ENCODE data around the gene EIF4E2. TPM values are rescaled to one million over a fixed set of nuclear protein-coding genes. Genes with fewer than 3 reads are reported as not detected.

EIF4E2 gene
- total RNA-seq, 1 donor from 2014 or later, result 17.9 TPM

GRCh38 chr2:232541195-232541960 lies 9.1 kb upstream of the EIF4E2 start:
- H3K27me3 ChIP-seq, result peaks cover 3% of the 10 kb centered on the region
- H3K27ac ChIP-seq, result no peak overlapping the region
- H3K9me3 ChIP-seq, result peaks cover 1% of the 10 kb centered on the region
- no peak overlapping the region for H3K4me3 ChIP-seq
- TF ChIP-seq POLR2AphosphoS5 (IDR thresholded peaks at IDR 0.05; ENCODE audit: insufficient read depth in 1 of 2, low read depth in 1 of 2) (no peak), CTCF (IDR thresholded peaks at IDR 0.05) (no peak), POLR2A (IDR thresholded peaks at IDR 0.05) (no peak)
- intact Hi-C loops (cut with DNase I), result no loop called here
- H3K36me3 ChIP-seq, result no peaks in the 10 kb centered on the region
- no peaks in the 10 kb centered on the region for H3K4me1 ChIP-seq
- no peak for DNase-seq (ENCODE audit: extremely low spot score in 2 of 2)

GRCh38 chr2:232541961-232542714 lies 8.4 kb upstream of the EIF4E2 start:
- intact Hi-C loops (cut with DNase I), result no loop called here
- no peak overlapping the region for H3K27ac ChIP-seq
- H3K27me3 ChIP-seq, result peaks cover 3% of the 10 kb centered on the region
- TF ChIP-seq CTCF (IDR thresholded peaks at IDR 0.05), result no peak
- H3K36me3 ChIP-seq, result no peaks in the 10 kb centered on the region
- H3K4me1 ChIP-seq, result no peaks in the 10 kb centered on the region
- H3K9me3 ChIP-seq, result no peaks in the 10 kb centered on the region
- no peak overlapping the region for H3K4me3 ChIP-seq
- no peak for DNase-seq (ENCODE audit: extremely low spot score in 2 of 2)

GRCh38 chr2:232542715-232543467 lies 7.6 kb upstream of the EIF4E2 start:
- H3K4me3 ChIP-seq, result no peak overlapping the region
- H3K27ac ChIP-seq, result no peak overlapping the region
- H3K4me1 ChIP-seq, result no peaks in the 10 kb centered on the region
- intact Hi-C loops (cut with DNase I), result no loop called here
- peak in 1 of 2 donors; percentile 40 for DNase-seq (ENCODE audit: extremely low spot score in 2 of 2)
- H3K27me3 ChIP-seq, result peaks cover 3% of the 10 kb centered on the region
- H3K36me3 ChIP-seq, result no peaks in the 10 kb centered on the region
- H3K9me3 ChIP-seq, result no peaks in the 10 kb centered on the region
- TF ChIP-seq POLR2A (IDR thresholded peaks at IDR 0.05) (no peak), CTCF (IDR thresholded peaks at IDR 0.05) (no peak), POLR2AphosphoS5 (IDR thresholded peaks at IDR 0.05; ENCODE audit: insufficient read depth in 1 of 2, low read depth in 1 of 2) (no peak)

GRCh38 chr2:232543491-232543890 lies 7.0 kb upstream of the EIF4E2 start:
- DNase-seq (ENCODE audit: extremely low spot score in 2 of 2), result no peak
- Histone ChIP-seq H3K4me3 (no peak overlapping the region), H3K9me3 (no peaks in the 10 kb centered on the region), H3K36me3 (no peaks in the 10 kb centered on the region), H3K27me3 (peaks cover 3% of the 10 kb centered on the region), H3K4me1 (no peaks in the 10 kb centered on the region), H3K27ac (no peak overlapping the region)
- intact Hi-C loops (cut with DNase I), result no loop called here
- TF ChIP-seq CTCF (IDR thresholded peaks at IDR 0.05) (no peak), POLR2AphosphoS5 (IDR thresholded peaks at IDR 0.05; ENCODE audit: insufficient read depth in 1 of 2, low read depth in 1 of 2) (no peak), POLR2A (IDR thresholded peaks at IDR 0.05) (no peak)

Data from vagina (tissue), 2 donors.